Measurements from ENCODE around the gene B9D2.

Gene B9D2

GRCh38 chr19:41311613-41312012 lies 52.3 kb downstream of the B9D2 start:
- DNase-seq (ENCODE audit: low read depth in 2 of 2, low spot score in 1 of 2), result no peak

GRCh38 chr19:41311072-41311471 lies 52.9 kb downstream of the B9D2 start:
- DNase-seq (ENCODE audit: low read depth in 2 of 2, low spot score in 1 of 2), result no peak

- peak; percentile 80 to 81 for DNase-seq (ENCODE audit: low read depth in 2 of 2, low spot score in 1 of 2)
Measured at GRCh38 chr19:41310033-41310831, 53.7 kb downstream of the B9D2 start, which contains the start of gene CCDC97. Gene CCDC97 (plus strand): TSS chr19:41310172. CDS start chr19:41310311, 139 bp downstream.

GRCh38 chr19:41309180-41310032 lies 54.5 kb downstream of the B9D2 start:
- no peak for DNase-seq (ENCODE audit: low read depth in 2 of 2, low spot score in 1 of 2)

- peak; percentile 81 to 98 for DNase-seq (ENCODE audit: low read depth in 2 of 2, low spot score in 1 of 2)
Measured at GRCh38 chr19:41308450-41309179, 55.3 kb downstream of the B9D2 start.

- DNase-seq (ENCODE audit: low read depth in 2 of 2, low spot score in 1 of 2), result no peak
Measured at GRCh38 chr19:41307954-41308449, 55.9 kb downstream of the B9D2 start.

GRCh38 chr19:41307090-41307875 lies 56.7 kb downstream of the B9D2 start:
- DNase-seq (ENCODE audit: low read depth in 2 of 2, low spot score in 1 of 2), result no peak

- no peak for DNase-seq (ENCODE audit: low read depth in 2 of 2, low spot score in 1 of 2)
Measured at GRCh38 chr19:41305927-41306793, 57.8 kb downstream of the B9D2 start.

- no peak for DNase-seq (ENCODE audit: low read depth in 2 of 2, low spot score in 1 of 2)
Measured at GRCh38 chr19:41304706-41305483, 59.1 kb downstream of the B9D2 start.

Data from stimulated activated CD8-positive, alpha-beta memory T cell treated with anti-CD3 and anti-CD28 coated beads, Interleukin-4, amount 100 ng/mL, for 4 hours (primary cell).